ENCODE results near the gene GRK5. TPM values are rescaled to one million over a fixed set of nuclear protein-coding genes. Genes with fewer than 3 reads are reported as not detected.
"Not testable (repeated sequence)": the region's sequence is repeated elsewhere in the genome, so short reads cannot be mapped to it uniquely, and the experiment has no call there.

GRK5 gene
- total RNA-seq, 1 experiment from 2014 or later: 0.82 TPM

GRCh38 chr10:119428789-119429188 is 221.4 kb downstream of the GRK5 start:
- H3K4me3 Mint-ChIP-seq (ENCODE audit: unreplicated experiment): no peak overlapping the region
- TF ChIP-seq CTCF (IDR thresholded peaks at IDR 0.05; ENCODE audit: unreplicated experiment): no peak
- peaks cover under 1% of the 10 kb centered on the region for H3K9me3 Mint-ChIP-seq (ENCODE audit: unreplicated experiment)
- ChIA-PET POLR2A (no interaction called here), CTCF (interaction anchor here (0.6 to 5.9 kb wide), 2 partner anchors 16 to 88 kb away, joined by 3 to 31 read pairs; no protein-coding TSS in a partner anchor)
- BruUV-seq (replicated peaks): no TSS peak
- DNase-seq (ENCODE audit: unreplicated experiment): no peak
- no peaks in the 10 kb centered on the region for H3K36me3 Mint-ChIP-seq (ENCODE audit: insufficient read depth, unreplicated experiment)
- intact Hi-C loops (cut with micrococcal nuclease): no loop called here
- no peaks in the 10 kb centered on the region for H3K4me1 Mint-ChIP-seq (ENCODE audit: insufficient read depth, unreplicated experiment)
- no peaks in the 10 kb centered on the region for H3K27me3 Mint-ChIP-seq (ENCODE audit: insufficient read depth, unreplicated experiment)
- H3K27ac Mint-ChIP-seq (ENCODE audit: low read depth, unreplicated experiment): no peak overlapping the region

GRCh38 chr10:119429771-119430170 is 222.4 kb downstream of the GRK5 start:
- CTCF ChIA-PET: interaction anchor here (0.7 to 5.9 kb wide), 2 partner anchors 15 to 231 kb away, joined by 5 to 31 read pairs; no protein-coding TSS in a partner anchor
- no peak overlapping the region for H3K27ac Mint-ChIP-seq (ENCODE audit: low read depth, unreplicated experiment)

GRCh38 chr10:119431034-119431772 is 223.8 kb downstream of the GRK5 start:
- H3K27ac Mint-ChIP-seq (ENCODE audit: low read depth, unreplicated experiment): no peak overlapping the region
- BruUV-seq (replicated peaks): no TSS peak
- no peaks in the 10 kb centered on the region for H3K36me3 Mint-ChIP-seq (ENCODE audit: insufficient read depth, unreplicated experiment)
- ChIA-PET POLR2A (no interaction called here), CTCF (interaction anchor here (5.9 kb wide), 1 partner anchor 14 kb away, joined by 31 read pairs; no protein-coding TSS in a partner anchor)
- no peaks in the 10 kb centered on the region for H3K4me1 Mint-ChIP-seq (ENCODE audit: insufficient read depth, unreplicated experiment)
- no peak for DNase-seq (ENCODE audit: unreplicated experiment)
- TF ChIP-seq CTCF (IDR thresholded peaks at IDR 0.05; ENCODE audit: unreplicated experiment): no peak
- intact Hi-C loops (cut with micrococcal nuclease): no loop called here
- no peak overlapping the region for H3K4me3 Mint-ChIP-seq (ENCODE audit: unreplicated experiment)
- H3K9me3 Mint-ChIP-seq (ENCODE audit: unreplicated experiment): peaks cover 9% of the 10 kb centered on the region
- no peaks in the 10 kb centered on the region for H3K27me3 Mint-ChIP-seq (ENCODE audit: insufficient read depth, unreplicated experiment)

More at GRCh38 chr10:119429771-119430170, 222.4 kb downstream of the GRK5 start:
- Mint-ChIP-seq H3K4me1 (ENCODE audit: insufficient read depth, unreplicated experiment) (no peaks in the 10 kb centered on the region), H3K9me3 (ENCODE audit: unreplicated experiment) (peaks cover 9% of the 10 kb centered on the region), H3K4me3 (ENCODE audit: unreplicated experiment) (no peak overlapping the region), H3K36me3 (ENCODE audit: insufficient read depth, unreplicated experiment) (no peaks in the 10 kb centered on the region), H3K27me3 (ENCODE audit: insufficient read depth, unreplicated experiment) (no peaks in the 10 kb centered on the region)
- TF ChIP-seq CTCF (IDR thresholded peaks at IDR 0.05; ENCODE audit: unreplicated experiment): no peak
- BruUV-seq (replicated peaks): no TSS peak
- POLR2A ChIA-PET: no interaction called here
- no peak for DNase-seq (ENCODE audit: unreplicated experiment)
- intact Hi-C loops (cut with micrococcal nuclease): no loop called here

- ChIA-PET CTCF (interaction anchor here (5.9 kb wide), 1 partner anchor 13 kb away, joined by 31 read pairs; no protein-coding TSS in a partner anchor), POLR2A (no interaction called here)
- peaks cover 9% of the 10 kb centered on the region for H3K9me3 Mint-ChIP-seq (ENCODE audit: unreplicated experiment)
- H3K36me3 Mint-ChIP-seq (ENCODE audit: insufficient read depth, unreplicated experiment): no peaks in the 10 kb centered on the region
- intact Hi-C loops (cut with micrococcal nuclease): no loop called here
- no peak overlapping the region for H3K4me3 Mint-ChIP-seq (ENCODE audit: unreplicated experiment)
- H3K27ac Mint-ChIP-seq (ENCODE audit: low read depth, unreplicated experiment): no peak overlapping the region
- TF ChIP-seq CTCF (IDR thresholded peaks at IDR 0.05; ENCODE audit: unreplicated experiment): no peak
- H3K27me3 Mint-ChIP-seq (ENCODE audit: insufficient read depth, unreplicated experiment): no peaks in the 10 kb centered on the region
- H3K4me1 Mint-ChIP-seq (ENCODE audit: insufficient read depth, unreplicated experiment): no peaks in the 10 kb centered on the region
- no TSS peak for BruUV-seq (replicated peaks)
- DNase-seq (ENCODE audit: unreplicated experiment): no peak
These were observed 224.4 kb downstream of the GRK5 start for GRCh38 chr10:119431773-119432135.

GRCh38 chr10:119434942-119435341 is 227.6 kb downstream of the GRK5 start:
- POLR2A ChIA-PET: not testable (repeated sequence)
- CTCF ChIA-PET: interaction anchor here (0.7 kb wide), 1 partner anchor 11 kb away, joined by 3 read pairs; no protein-coding TSS in a partner anchor

More at GRCh38 chr10:119434942-119435341, 227.6 kb downstream of the GRK5 start:
- BruUV-seq (replicated peaks); H3K4me1 Mint-ChIP-seq (ENCODE audit: insufficient read depth, unreplicated experiment); H3K9me3 Mint-ChIP-seq (ENCODE audit: unreplicated experiment); H3K36me3 Mint-ChIP-seq (ENCODE audit: insufficient read depth, unreplicated experiment); intact Hi-C loops (cut with micrococcal nuclease); H3K4me3 Mint-ChIP-seq (ENCODE audit: unreplicated experiment); H3K27me3 Mint-ChIP-seq (ENCODE audit: insufficient read depth, unreplicated experiment); H3K27ac Mint-ChIP-seq (ENCODE audit: low read depth, unreplicated experiment); DNase-seq (ENCODE audit: unreplicated experiment): not testable (repeated sequence)
